ENCODE results near the gene KCTD13.

GRCh38 chr16:29905668-29906067 is 20.4 kb downstream of the KCTD13 start:
- TF ChIP-seq CTCF (IDR thresholded peaks at IDR 0.05) (no peak), POLR2AphosphoS5 (IDR thresholded peaks at IDR 0.05) (no peak)

Data from breast epithelium (tissue), 3 donors.